ENCODE data around the gene FKRP.

The FKRP gene

DNA sequence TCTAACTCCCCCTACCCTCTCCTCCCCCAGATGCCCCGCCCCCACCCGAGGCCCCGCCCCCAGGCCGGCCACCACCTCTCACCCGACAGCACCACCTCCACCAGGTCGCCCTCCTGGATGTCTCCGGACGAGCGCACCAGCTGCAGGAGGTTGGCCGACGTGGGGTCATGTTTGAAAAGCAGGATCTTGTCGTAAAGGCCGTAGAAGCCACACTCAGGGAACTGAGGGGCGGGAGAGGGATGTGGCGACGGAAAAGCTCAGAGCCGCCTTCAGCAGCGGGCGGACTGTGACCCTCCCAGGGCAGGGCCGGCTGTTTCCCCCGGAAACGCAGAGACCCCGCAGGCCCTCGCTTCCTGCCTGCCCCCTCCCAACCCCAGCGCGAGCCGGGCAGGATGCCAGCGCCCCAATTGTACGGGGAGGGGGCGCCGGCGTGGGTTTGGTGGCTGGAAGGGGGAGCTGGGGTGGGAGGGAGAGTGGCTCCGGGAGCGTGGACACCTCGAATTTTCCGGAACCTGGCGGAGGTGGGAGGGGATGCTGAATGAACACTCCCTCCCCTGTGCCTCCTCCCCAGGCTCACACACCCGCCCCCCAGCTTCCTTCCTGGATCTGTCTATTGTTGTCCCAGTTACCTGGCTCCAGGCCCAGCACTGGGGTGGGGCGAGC, 31.9 kb upstream of the FKRP start:
- Histone ChIP-seq H3K36me3 (ENCODE audit: control insufficient read depth in 5 of 5, insufficient read depth in 5 of 5, low read length in 5 of 5) (peaks cover 0 to 15% (median 14%) of the 10 kb centered on the region in 5 donors), H3K27ac (ENCODE audit: low read depth, low read length) (peak overlapping the region; percentile 93), H3K4me3 (ENCODE audit: low read depth in 1 of 5, low read length in 5 of 5) (peak overlapping the region; percentile 47 to 82 (median 68)), H3K27me3 (ENCODE audit: control insufficient read depth in 5 of 5, insufficient read depth in 4 of 5, low read length in 5 of 5) (no peaks in the 10 kb centered on the region), H3K9me3 (ENCODE audit: control insufficient read depth in 5 of 5, low read length in 5 of 5) (no peaks in the 10 kb centered on the region), H3K4me1 (ENCODE audit: control insufficient read depth in 5 of 5, insufficient read depth in 5 of 5, low read length in 5 of 5) (peaks cover 6 to 48% (median 47%) of the 10 kb centered on the region in 5 donors), H3K9ac (ENCODE audit: low read length in 5 of 5) (peak overlapping the region in 2 of 5 donors; percentile 23 to 25)

GRCh38 chr19:46714444-46715106, 31.3 kb upstream of the FKRP start:
- no peaks in the 10 kb centered on the region for H3K27me3 ChIP-seq (ENCODE audit: control insufficient read depth in 5 of 5, insufficient read depth in 4 of 5, low read length in 5 of 5)
- H3K27ac ChIP-seq (ENCODE audit: low read depth, low read length): peak overlapping the region; percentile 93
- peaks cover 6 to 55% (median 53%) of the 10 kb centered on the region in 5 donors for H3K4me1 ChIP-seq (ENCODE audit: control insufficient read depth in 5 of 5, insufficient read depth in 5 of 5, low read length in 5 of 5)
- H3K9me3 ChIP-seq (ENCODE audit: control insufficient read depth in 5 of 5, low read length in 5 of 5): no peaks in the 10 kb centered on the region
- peak overlapping the region; percentile 5 to 83 (median 72) for H3K9ac ChIP-seq (ENCODE audit: low read length in 5 of 5)
- peaks cover 0 to 17% (median 10%) of the 10 kb centered on the region in 5 donors for H3K36me3 ChIP-seq (ENCODE audit: control insufficient read depth in 5 of 5, insufficient read depth in 5 of 5, low read length in 5 of 5)
- H3K4me3 ChIP-seq (ENCODE audit: low read depth in 1 of 5, low read length in 5 of 5): peak overlapping the region; percentile 47 to 82 (median 68)

DNA sequence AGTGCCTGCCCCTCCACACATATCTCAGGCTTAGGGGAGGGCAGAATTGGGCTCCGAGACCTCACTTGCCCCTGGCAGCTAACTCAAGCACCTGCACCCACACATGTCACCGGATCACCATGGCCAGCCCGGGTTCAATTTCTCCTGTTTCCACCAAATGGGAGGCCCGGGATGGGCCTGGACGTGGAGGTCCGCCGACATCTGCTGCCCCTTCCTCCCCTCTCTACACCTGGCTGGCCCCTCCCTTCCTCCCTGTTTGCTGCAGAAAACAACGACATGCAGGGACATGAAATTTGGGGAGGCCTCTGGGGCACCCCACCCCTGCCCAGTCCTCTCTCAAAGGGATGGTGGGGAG, 30.3 kb upstream of the FKRP start:
- Histone ChIP-seq H3K9me3 (ENCODE audit: control insufficient read depth in 5 of 5, low read length in 5 of 5) (no peaks in the 10 kb centered on the region), H3K9ac (ENCODE audit: low read length in 5 of 5) (peak overlapping the region; percentile 81 to 90 (median 83)), H3K27ac (ENCODE audit: low read depth, low read length) (peak overlapping the region; percentile 93), H3K36me3 (ENCODE audit: control insufficient read depth in 5 of 5, insufficient read depth in 5 of 5, low read length in 5 of 5) (peaks cover 0 to 23% (median 16%) of the 10 kb centered on the region in 5 donors), H3K4me1 (ENCODE audit: control insufficient read depth in 5 of 5, insufficient read depth in 5 of 5, low read length in 5 of 5) (peaks cover 6 to 65% (median 63%) of the 10 kb centered on the region in 5 donors), H3K4me3 (ENCODE audit: low read depth in 1 of 5, low read length in 5 of 5) (peak overlapping the region; percentile 71 to 90 (median 82)), H3K27me3 (ENCODE audit: control insufficient read depth in 5 of 5, insufficient read depth in 4 of 5, low read length in 5 of 5) (no peaks in the 10 kb centered on the region)

GRCh38 chr19:46715975-46716671, 29.7 kb upstream of the FKRP start:
- Histone ChIP-seq H3K9ac (ENCODE audit: low read length in 5 of 5) (peak overlapping the region; percentile 81 to 90 (median 86)), H3K4me1 (ENCODE audit: control insufficient read depth in 5 of 5, insufficient read depth in 5 of 5, low read length in 5 of 5) (peaks cover 6 to 70% (median 68%) of the 10 kb centered on the region in 5 donors), H3K27me3 (ENCODE audit: control insufficient read depth in 5 of 5, insufficient read depth in 4 of 5, low read length in 5 of 5) (no peaks in the 10 kb centered on the region), H3K27ac (ENCODE audit: low read depth, low read length) (peak overlapping the region; percentile 93), H3K36me3 (ENCODE audit: control insufficient read depth in 5 of 5, insufficient read depth in 5 of 5, low read length in 5 of 5) (peaks cover 0 to 26% (median 19%) of the 10 kb centered on the region in 5 donors), H3K9me3 (ENCODE audit: control insufficient read depth in 5 of 5, low read length in 5 of 5) (no peaks in the 10 kb centered on the region), H3K4me3 (ENCODE audit: low read depth in 1 of 5, low read length in 5 of 5) (peak overlapping the region; percentile 80 to 90 (median 83))

DNA sequence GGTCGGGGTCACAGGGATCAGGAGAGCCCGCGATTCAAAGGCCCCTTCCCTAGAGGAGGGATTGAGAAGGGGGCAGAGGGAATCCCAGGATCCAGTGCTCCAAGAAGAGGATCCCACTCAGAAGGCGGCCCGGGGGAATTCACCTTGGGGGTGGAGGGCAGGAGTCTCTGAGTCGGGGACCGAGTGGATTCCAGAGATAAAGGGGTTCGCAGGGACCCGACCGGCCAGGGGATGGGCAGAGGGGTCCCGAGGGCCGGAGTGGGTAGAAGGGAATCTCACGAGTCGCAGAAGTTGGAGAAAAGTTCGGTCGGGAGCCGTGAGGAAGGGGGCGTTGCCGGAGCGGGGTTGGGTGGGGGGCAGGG, 29.2 kb upstream of the FKRP start:
- no peaks in the 10 kb centered on the region for H3K9me3 ChIP-seq (ENCODE audit: control insufficient read depth in 5 of 5, low read length in 5 of 5)
- no peaks in the 10 kb centered on the region for H3K27me3 ChIP-seq (ENCODE audit: control insufficient read depth in 5 of 5, insufficient read depth in 4 of 5, low read length in 5 of 5)
- peak overlapping the region; percentile 93 for H3K27ac ChIP-seq (ENCODE audit: low read depth, low read length)
- peak overlapping the region; percentile 56 to 90 (median 86) for H3K9ac ChIP-seq (ENCODE audit: low read length in 5 of 5)
- peaks cover 0 to 30% (median 24%) of the 10 kb centered on the region in 5 donors for H3K36me3 ChIP-seq (ENCODE audit: control insufficient read depth in 5 of 5, insufficient read depth in 5 of 5, low read length in 5 of 5)
- H3K4me3 ChIP-seq (ENCODE audit: low read depth in 1 of 5, low read length in 5 of 5): peak overlapping the region; percentile 80 to 90 (median 83)
- H3K4me1 ChIP-seq (ENCODE audit: control insufficient read depth in 5 of 5, insufficient read depth in 5 of 5, low read length in 5 of 5): peaks cover 6 to 75% (median 73%) of the 10 kb centered on the region in 5 donors

- no peaks in the 10 kb centered on the region for H3K9me3 ChIP-seq (ENCODE audit: control insufficient read depth in 5 of 5, low read length in 5 of 5)
- no peaks in the 10 kb centered on the region for H3K27me3 ChIP-seq (ENCODE audit: control insufficient read depth in 5 of 5, insufficient read depth in 4 of 5, low read length in 5 of 5)
- peaks cover 0 to 35% (median 29%) of the 10 kb centered on the region in 5 donors for H3K36me3 ChIP-seq (ENCODE audit: control insufficient read depth in 5 of 5, insufficient read depth in 5 of 5, low read length in 5 of 5)
- peak within 1 kb of the TSS; percentile 82 to 90 (median 83) for H3K4me3 ChIP-seq (ENCODE audit: low read depth in 1 of 5, low read length in 5 of 5)
- H3K9ac ChIP-seq (ENCODE audit: low read length in 5 of 5): peak within 1 kb of the TSS; percentile 81 to 90 (median 86)
- peak within 1 kb of the TSS; percentile 93 for H3K27ac ChIP-seq (ENCODE audit: low read depth, low read length)
- H3K4me1 ChIP-seq (ENCODE audit: control insufficient read depth in 5 of 5, insufficient read depth in 5 of 5, low read length in 5 of 5): peaks cover 6 to 81% (median 74%) of the 10 kb centered on the region in 5 donors
Observed at GRCh38 chr19:46717034-46717715, 28.7 kb upstream of the FKRP start, which contains the start of gene PRKD2. PRKD2 (minus strand) TSS chr19:46717114; CDS start chr19:46716370, 744 bp downstream.

DNA sequence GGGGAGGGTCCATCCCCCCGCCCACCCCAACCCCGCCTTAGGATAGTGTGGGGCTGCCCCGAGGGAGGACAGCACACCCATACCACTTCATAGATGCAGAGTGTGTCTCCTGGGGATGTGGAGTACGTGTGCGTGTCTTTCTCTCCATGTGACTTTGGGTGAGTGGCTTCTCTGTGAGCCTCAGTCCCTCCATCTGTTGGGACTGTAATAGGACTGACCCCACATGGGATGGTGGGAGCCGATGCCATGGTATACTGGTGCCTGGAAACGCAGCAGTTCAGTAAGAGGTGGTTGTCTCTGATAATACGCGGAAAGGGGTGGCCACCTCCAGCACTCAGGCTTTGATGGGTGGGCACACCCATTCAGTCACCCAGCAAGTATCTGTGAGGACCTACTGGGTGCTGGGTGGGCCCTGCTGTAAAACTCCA, 28.1 kb upstream of the FKRP start:
- H3K4me3 ChIP-seq (ENCODE audit: low read depth in 1 of 5, low read length in 5 of 5): peak overlapping the region; percentile 15 to 90 (median 83)
- H3K36me3 ChIP-seq (ENCODE audit: control insufficient read depth in 5 of 5, insufficient read depth in 5 of 5, low read length in 5 of 5): peaks cover 0 to 40% (median 34%) of the 10 kb centered on the region in 5 donors
- H3K27ac ChIP-seq (ENCODE audit: low read depth, low read length): peak overlapping the region; percentile 93
- no peaks in the 10 kb centered on the region for H3K9me3 ChIP-seq (ENCODE audit: control insufficient read depth in 5 of 5, low read length in 5 of 5)
- peaks cover 6 to 86% (median 75%) of the 10 kb centered on the region in 5 donors for H3K4me1 ChIP-seq (ENCODE audit: control insufficient read depth in 5 of 5, insufficient read depth in 5 of 5, low read length in 5 of 5)
- H3K27me3 ChIP-seq (ENCODE audit: control insufficient read depth in 5 of 5, insufficient read depth in 4 of 5, low read length in 5 of 5): no peaks in the 10 kb centered on the region
- H3K9ac ChIP-seq (ENCODE audit: low read length in 5 of 5): peak overlapping the region in 3 of 5 donors; percentile 59 to 79 (median 73)

GRCh38 chr19:46718157-46718933, 27.5 kb upstream of the FKRP start:
- peaks cover 6 to 90% (median 77%) of the 10 kb centered on the region in 5 donors for H3K4me1 ChIP-seq (ENCODE audit: control insufficient read depth in 5 of 5, insufficient read depth in 5 of 5, low read length in 5 of 5)
- peaks cover 0 to 47% (median 40%) of the 10 kb centered on the region in 5 donors for H3K36me3 ChIP-seq (ENCODE audit: control insufficient read depth in 5 of 5, insufficient read depth in 5 of 5, low read length in 5 of 5)
- peak overlapping the region; percentile 56 for H3K27ac ChIP-seq (ENCODE audit: low read depth, low read length)
- H3K9ac ChIP-seq (ENCODE audit: low read length in 5 of 5): peak overlapping the region in 2 of 5 donors; percentile 73 to 79
- peak overlapping the region in 2 of 5 donors; percentile 15 to 82 for H3K4me3 ChIP-seq (ENCODE audit: low read depth in 1 of 5, low read length in 5 of 5)
- no peaks in the 10 kb centered on the region for H3K27me3 ChIP-seq (ENCODE audit: control insufficient read depth in 5 of 5, insufficient read depth in 4 of 5, low read length in 5 of 5)
- no peaks in the 10 kb centered on the region for H3K9me3 ChIP-seq (ENCODE audit: control insufficient read depth in 5 of 5, low read length in 5 of 5)
